Nephron (organoid): ENCODE results near the gene RUSF1.
"Not testable (repeated sequence)": the region's sequence is repeated elsewhere in the genome, so short reads cannot be mapped to it uniquely, and the experiment has no call there.

Source experiments
- H3K27ac Mint-ChIP-seq, 3 experiments: 2 replicates each; pipeline ENCODE4 v1.8.0; 2020; ENCODE audit warnings: mixed read lengths in 3 of 3, mild to moderate bottlenecking in 2 of 3, moderate library complexity in 1 of 3
- H3K27me3 Mint-ChIP-seq: 2 replicates; pipeline ENCODE4 v1.8.0; 2021; ENCODE audit warnings: low read depth, mild to moderate bottlenecking, moderate library complexity, mixed read lengths
- H3K36me3 Mint-ChIP-seq: 2 replicates; pipeline ENCODE4 v1.8.0; 2020; ENCODE audit warnings: low read depth, mixed read lengths
- H3K4me1 Mint-ChIP-seq: 2 replicates; pipeline ENCODE4 v1.8.0; 2020; ENCODE audit warnings: mixed read lengths
- H3K4me3 Mint-ChIP-seq, 3 experiments: 2 replicates each; pipeline ENCODE4 v1.8.0; 2020; ENCODE audit warnings: mild to moderate bottlenecking in 3 of 3, mixed read lengths in 3 of 3, moderate library complexity in 2 of 3
- H3K9me3 Mint-ChIP-seq: 2 replicates; pipeline ENCODE4 v1.8.0; 2020; ENCODE audit warnings: mixed read lengths
- TF ChIP-seq, protein P1 (sequence below), 3 experiments: fragments of 200-600 bp; sonication (generic); IDR thresholded peaks; one replicate each; pipeline ENCODE4 v1.5.0; 2021; ENCODE audit warnings: antibody characterized with exemption in 3 of 3; ENCODE audit not compliant: unreplicated experiment in 3 of 3

The RUSF1 gene

DNA sequence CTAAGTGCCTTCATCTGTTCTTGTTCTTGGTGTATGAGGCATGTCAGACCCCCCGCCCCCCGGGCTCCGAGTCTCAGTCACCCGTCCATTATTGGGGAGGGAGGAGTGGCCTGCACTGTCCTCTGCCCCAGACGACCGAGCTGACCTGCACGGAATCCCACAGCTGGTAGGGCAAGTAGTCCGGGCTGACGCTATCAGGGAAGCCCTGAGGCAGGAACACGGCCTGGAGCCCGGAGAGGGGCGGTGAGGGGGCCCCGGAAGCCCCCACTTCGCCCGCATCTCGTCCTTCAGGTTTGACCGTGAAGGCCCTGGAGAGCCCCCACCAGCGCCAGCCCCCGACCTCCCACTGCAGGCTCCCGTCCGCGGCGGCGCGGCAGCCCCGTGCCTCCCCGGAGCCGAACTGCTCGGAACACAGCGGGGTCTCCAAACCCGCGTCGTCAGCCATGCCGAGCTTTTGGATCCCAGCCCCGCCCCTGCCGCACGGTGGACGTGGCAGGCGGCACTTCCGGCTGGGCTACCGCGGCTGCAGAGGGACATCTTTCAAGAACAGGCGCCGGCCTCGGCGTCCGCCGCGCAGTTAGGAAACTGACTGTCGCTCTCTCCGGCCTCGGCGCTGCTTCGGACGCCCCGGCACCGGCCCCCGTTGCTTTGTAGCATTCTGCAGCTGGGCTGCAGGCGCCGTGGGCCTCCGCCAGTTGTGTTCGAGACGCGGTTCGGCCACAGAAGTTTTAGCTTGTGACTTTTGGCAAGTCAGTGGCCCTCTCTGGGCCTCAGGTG is at the start of gene RUSF1:
RUSF1 (minus strand) TSS at position 463 of the 777 bp plus-strand sequence; CDS start at position 445, 18 bp downstream.
- Mint-ChIP-seq H3K27me3 (no peaks in the 10 kb centered on the region), H3K9me3 (no peaks in the 10 kb centered on the region), H3K4me3 (peak within 1 kb of the TSS; percentile 92 to 99 (median 94)), H3K27ac (peak within 1 kb of the TSS; percentile 100), H3K36me3 (peaks cover 4% of the 10 kb centered on the region), H3K4me1 (peaks cover 20% of the 10 kb centered on the region)
- TF ChIP-seq, protein P1, sequence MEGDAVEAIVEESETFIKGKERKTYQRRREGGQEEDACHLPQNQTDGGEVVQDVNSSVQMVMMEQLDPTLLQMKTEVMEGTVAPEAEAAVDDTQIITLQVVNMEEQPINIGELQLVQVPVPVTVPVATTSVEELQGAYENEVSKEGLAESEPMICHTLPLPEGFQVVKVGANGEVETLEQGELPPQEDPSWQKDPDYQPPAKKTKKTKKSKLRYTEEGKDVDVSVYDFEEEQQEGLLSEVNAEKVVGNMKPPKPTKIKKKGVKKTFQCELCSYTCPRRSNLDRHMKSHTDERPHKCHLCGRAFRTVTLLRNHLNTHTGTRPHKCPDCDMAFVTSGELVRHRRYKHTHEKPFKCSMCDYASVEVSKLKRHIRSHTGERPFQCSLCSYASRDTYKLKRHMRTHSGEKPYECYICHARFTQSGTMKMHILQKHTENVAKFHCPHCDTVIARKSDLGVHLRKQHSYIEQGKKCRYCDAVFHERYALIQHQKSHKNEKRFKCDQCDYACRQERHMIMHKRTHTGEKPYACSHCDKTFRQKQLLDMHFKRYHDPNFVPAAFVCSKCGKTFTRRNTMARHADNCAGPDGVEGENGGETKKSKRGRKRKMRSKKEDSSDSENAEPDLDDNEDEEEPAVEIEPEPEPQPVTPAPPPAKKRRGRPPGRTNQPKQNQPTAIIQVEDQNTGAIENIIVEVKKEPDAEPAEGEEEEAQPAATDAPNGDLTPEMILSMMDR (IDR thresholded peaks at IDR 0.05; ENCODE audit: unreplicated experiment in 3 of 3), result no peak

DNA sequence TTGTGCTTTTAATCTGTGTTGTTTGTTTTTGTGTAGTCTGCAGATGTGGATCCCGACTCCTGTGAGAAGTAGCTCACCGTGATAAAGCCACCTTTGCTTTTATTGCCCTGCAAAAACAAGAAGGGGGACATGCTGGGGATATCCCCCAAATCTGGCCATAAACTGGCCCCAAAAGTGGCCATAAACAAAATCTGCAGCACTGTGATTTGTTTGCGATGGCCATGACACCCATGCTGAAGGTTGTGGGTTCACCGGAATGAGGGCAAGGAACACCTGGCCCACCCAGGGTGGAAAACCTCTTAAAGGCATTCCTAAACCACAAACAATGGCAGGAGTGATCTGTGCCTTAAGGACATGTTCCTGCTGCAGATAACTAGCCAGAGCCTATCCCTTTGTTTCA is 34.6 kb upstream of the RUSF1 start:
- H3K27ac Mint-ChIP-seq, result no peak overlapping the region
- no peak overlapping the region for H3K4me3 Mint-ChIP-seq
- H3K36me3 Mint-ChIP-seq, result no peaks in the 10 kb centered on the region

DNA sequence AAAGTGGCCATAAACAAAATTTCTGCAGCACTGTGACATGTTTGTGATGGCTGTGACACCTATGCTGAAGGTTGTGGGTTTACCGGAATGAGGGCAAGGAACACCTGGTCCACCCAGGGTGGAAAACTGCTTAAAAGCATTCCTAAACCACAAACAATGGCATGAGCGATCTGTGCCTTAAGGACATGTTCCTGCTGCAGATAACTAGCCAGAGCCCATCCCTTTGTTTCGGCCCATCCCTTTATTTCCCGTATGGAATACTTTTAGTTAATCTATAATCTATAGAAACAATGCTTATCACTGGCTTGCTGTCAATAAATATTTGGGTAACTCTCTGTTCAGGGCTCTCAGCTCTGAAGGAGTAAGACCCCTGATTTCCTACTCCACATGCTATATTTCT is 31.6 kb upstream of the RUSF1 start:
- H3K4me1 Mint-ChIP-seq, H3K4me3 Mint-ChIP-seq, H3K36me3 Mint-ChIP-seq, H3K27ac Mint-ChIP-seq: not testable (repeated sequence)
- H3K9me3 Mint-ChIP-seq, result peaks cover 16% of the 10 kb centered on the region
- peaks cover 16% of the 10 kb centered on the region for H3K27me3 Mint-ChIP-seq

More for the DNA sequence above, 34.6 kb upstream of the RUSF1 start:
- peaks cover 16% of the 10 kb centered on the region for H3K9me3 Mint-ChIP-seq
- H3K27me3 Mint-ChIP-seq, result peaks cover 15% of the 10 kb centered on the region
- no peaks in the 10 kb centered on the region for H3K4me1 Mint-ChIP-seq
- TF ChIP-seq, protein P1 (IDR thresholded peaks at IDR 0.05; ENCODE audit: unreplicated experiment in 3 of 3), result no peak

DNA sequence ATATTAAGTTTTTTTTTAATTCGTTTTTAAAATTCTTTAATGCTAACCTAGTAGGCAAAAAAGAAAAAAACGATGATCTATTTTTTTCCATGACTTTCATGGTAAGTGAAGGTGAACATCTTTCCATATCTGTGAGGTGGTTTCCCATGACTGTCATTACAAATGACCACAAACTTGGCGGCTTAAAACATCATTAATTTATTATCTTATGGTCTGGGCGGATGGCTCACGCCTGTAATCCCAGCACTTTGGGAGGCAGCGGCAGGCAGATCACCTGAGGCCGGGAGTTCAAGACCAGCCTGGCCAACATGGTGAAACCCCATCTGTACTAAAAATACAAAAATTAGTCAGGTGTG is 30.0 kb upstream of the RUSF1 start:
- H3K4me1 Mint-ChIP-seq, H3K27ac Mint-ChIP-seq, H3K4me3 Mint-ChIP-seq, H3K36me3 Mint-ChIP-seq: not testable (repeated sequence)
- Mint-ChIP-seq H3K9me3 (peaks cover 13% of the 10 kb centered on the region), H3K27me3 (peaks cover 16% of the 10 kb centered on the region)

DNA sequence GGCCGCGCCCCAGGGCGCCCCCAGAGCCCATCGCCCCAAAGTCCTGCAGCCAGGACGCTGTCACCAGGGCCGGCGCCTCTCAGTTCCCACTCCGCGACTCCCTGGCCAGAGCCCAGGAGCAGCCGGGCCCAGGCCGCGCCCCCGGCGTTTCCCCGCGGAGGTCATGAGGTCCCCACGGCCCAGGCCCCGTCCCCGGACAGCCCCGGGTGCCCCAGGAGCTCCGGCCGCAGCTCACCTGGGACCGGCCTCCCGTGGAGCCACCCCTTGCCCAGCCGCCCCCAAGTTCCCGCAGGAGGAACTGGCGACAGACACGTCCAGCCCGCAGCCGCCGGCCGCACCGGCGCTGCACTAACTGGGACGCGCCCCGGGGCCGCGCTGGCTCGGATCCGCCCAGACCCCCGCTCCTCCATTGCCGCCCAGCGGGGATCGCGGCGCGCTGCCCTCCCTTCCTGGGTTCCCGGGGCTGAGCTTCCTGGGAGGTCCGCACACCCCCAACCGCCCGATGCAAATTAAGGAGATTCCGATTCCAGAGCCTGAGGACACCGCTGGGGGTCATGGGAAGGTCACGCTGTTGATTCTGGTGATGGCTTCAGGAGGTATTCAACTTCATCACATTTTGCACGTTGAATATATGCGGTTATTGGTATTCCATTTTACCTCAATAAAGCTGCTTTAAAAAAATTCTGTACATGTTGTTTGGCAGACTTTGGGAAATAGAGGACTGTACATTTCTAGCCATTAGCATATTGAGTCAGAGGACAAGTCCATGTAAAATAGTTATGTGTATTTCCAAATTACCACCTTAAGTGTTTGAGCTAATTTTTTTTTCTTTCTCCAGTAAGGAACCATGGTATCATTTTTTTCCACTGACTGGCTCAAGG is 29.4 kb upstream of the RUSF1 start:
- Mint-ChIP-seq H3K4me1 (no peaks in the 10 kb centered on the region), H3K36me3 (no peaks in the 10 kb centered on the region), H3K27me3 (peaks cover 16% of the 10 kb centered on the region), H3K9me3 (peaks cover 13% of the 10 kb centered on the region), H3K27ac (no peak overlapping the region), H3K4me3 (peak overlapping the region; percentile 29 to 63 (median 46))
- TF ChIP-seq, protein P1 (IDR thresholded peaks at IDR 0.05; ENCODE audit: unreplicated experiment in 3 of 3), result no peak

DNA sequence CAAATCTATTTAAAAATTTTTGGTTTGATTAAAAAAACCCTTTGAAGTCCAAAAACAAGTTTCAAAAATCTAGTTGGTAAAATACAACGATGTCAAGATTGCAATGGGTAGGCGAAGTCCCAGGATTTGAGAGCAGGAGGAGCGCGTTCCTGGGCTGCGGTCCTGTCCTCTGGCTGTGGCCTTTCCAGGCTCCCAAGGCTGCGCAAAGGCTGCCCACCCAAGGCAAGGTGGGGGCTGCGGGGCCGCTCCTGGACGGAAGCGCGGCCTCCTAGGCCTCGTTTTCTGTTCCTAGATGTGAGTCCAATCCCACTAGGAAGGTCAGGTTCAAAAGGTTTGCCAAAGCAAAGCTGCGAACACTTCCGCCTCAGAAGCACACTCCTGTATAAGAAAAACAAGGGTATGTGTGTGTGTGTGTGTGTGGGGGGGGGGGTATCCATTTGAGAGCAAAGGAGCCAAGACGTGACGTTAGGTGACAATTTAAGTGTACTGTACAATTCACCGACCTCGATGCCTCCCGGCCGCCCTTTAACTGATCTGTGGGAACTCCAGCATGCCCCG is 28.7 kb upstream of the RUSF1 start:
- Mint-ChIP-seq H3K27me3 (peaks cover 16% of the 10 kb centered on the region), H3K27ac (no peak overlapping the region), H3K4me3 (no peak overlapping the region), H3K9me3 (peaks cover 13% of the 10 kb centered on the region), H3K4me1 (no peaks in the 10 kb centered on the region), H3K36me3 (no peaks in the 10 kb centered on the region)
- TF ChIP-seq, protein P1 (IDR thresholded peaks at IDR 0.05; ENCODE audit: unreplicated experiment in 3 of 3), result no peak
